ENCODE results near the gene ATP9A. TPM values are rescaled to one million over a fixed set of nuclear protein-coding genes. Genes with fewer than 3 reads are reported as not detected.
"Not testable (repeated sequence)": the region's sequence is repeated elsewhere in the genome, so short reads cannot be mapped to it uniquely, and the experiment has no call there.

Gene ATP9A
- polyA plus RNA-seq, 1 donor from 2014 or later, result 56.1 TPM

GRCh38 chr20:51656726-51657260, 111.4 kb downstream of the ATP9A start:
- no peaks in the 10 kb centered on the region for H3K9me3 ChIP-seq (ENCODE audit: low read length)

GRCh38 chr20:51656089-51656488, 112.1 kb downstream of the ATP9A start:
- H2AFZ ChIP-seq (ENCODE audit: low read depth, low read length); H3K4me2 ChIP-seq (ENCODE audit: low read length); H3K79me2 ChIP-seq (replicated peaks; ENCODE audit: insufficient read depth, low read length); H3K9me3 ChIP-seq (ENCODE audit: low read length); H3K9me2 ChIP-seq (ENCODE audit: insufficient read depth, low read length); H3K36me3 ChIP-seq (ENCODE audit: insufficient read depth, low read length); H3K27me3 ChIP-seq (ENCODE audit: insufficient read depth, low read depth, low read length); H3K27ac ChIP-seq (ENCODE audit: low read length); H3K4me3 ChIP-seq (ENCODE audit: low read length); H4K20me1 ChIP-seq (ENCODE audit: insufficient read depth); H3K9ac ChIP-seq (ENCODE audit: low read length); H3F3A ChIP-seq (ENCODE audit: insufficient read depth, low read length, poor library complexity, severe bottlenecking): not testable (repeated sequence)

More at GRCh38 chr20:51656726-51657260, 111.4 kb downstream of the ATP9A start:
- Histone ChIP-seq H3K27ac (ENCODE audit: low read length) (no peak overlapping the region), H3K79me2 (replicated peaks; ENCODE audit: insufficient read depth, low read length) (no peaks in the 10 kb centered on the region), H3K9ac (ENCODE audit: low read length) (no peak overlapping the region), H3K9me2 (ENCODE audit: insufficient read depth, low read length) (no peaks in the 10 kb centered on the region), H4K20me1 (ENCODE audit: insufficient read depth) (no peaks in the 10 kb centered on the region), H2AFZ (ENCODE audit: low read depth, low read length) (no peak overlapping the region), H3F3A (ENCODE audit: insufficient read depth, low read length, poor library complexity, severe bottlenecking) (no peaks in the 10 kb centered on the region), H3K27me3 (ENCODE audit: insufficient read depth, low read depth, low read length) (no peaks in the 10 kb centered on the region), H3K36me3 (ENCODE audit: insufficient read depth, low read length) (no peaks in the 10 kb centered on the region), H3K4me3 (ENCODE audit: low read length) (no peak overlapping the region), H3K4me2 (ENCODE audit: low read length) (no peak overlapping the region)
- TF ChIP-seq MXI1 (conservative IDR thresholded peaks at IDR 0.05; ENCODE audit: poor library complexity, severe bottlenecking), result no peak

GRCh38 chr20:51654495-51654894, 113.7 kb downstream of the ATP9A start:
- Histone ChIP-seq H3F3A (ENCODE audit: insufficient read depth, low read length, poor library complexity, severe bottlenecking) (no peaks in the 10 kb centered on the region), H4K20me1 (ENCODE audit: insufficient read depth) (no peaks in the 10 kb centered on the region), H3K27me3 (ENCODE audit: insufficient read depth, low read depth, low read length) (no peaks in the 10 kb centered on the region), H3K9me3 (ENCODE audit: low read length) (no peaks in the 10 kb centered on the region), H2AFZ (ENCODE audit: low read depth, low read length) (no peak overlapping the region), H3K4me2 (ENCODE audit: low read length) (no peak overlapping the region), H3K27ac (ENCODE audit: low read length) (no peak overlapping the region), H3K36me3 (ENCODE audit: insufficient read depth, low read length) (no peaks in the 10 kb centered on the region), H3K79me2 (replicated peaks; ENCODE audit: insufficient read depth, low read length) (no peaks in the 10 kb centered on the region), H3K4me3 (ENCODE audit: low read length) (no peak overlapping the region), H3K9me2 (ENCODE audit: insufficient read depth, low read length) (no peaks in the 10 kb centered on the region), H3K9ac (ENCODE audit: low read length) (no peak overlapping the region)
- no peak for TF ChIP-seq POLR2AphosphoS5 (IDR thresholded peaks at IDR 0.05)
- no peak for TF ChIP-seq TAF1 (IDR thresholded peaks at IDR 0.05; ENCODE audit: low read depth)
- no peak for TF ChIP-seq EZH2 (IDR thresholded peaks at IDR 0.05; ENCODE audit: borderline replicate concordance, insufficient read depth, low read length, poor library complexity, severe bottlenecking)
- no peak for TF ChIP-seq EP300 (conservative IDR thresholded peaks at IDR 0.05; ENCODE audit: poor library complexity, severe bottlenecking)

- Histone ChIP-seq H3K27ac (ENCODE audit: low read length) (no peak overlapping the region), H3K27me3 (ENCODE audit: insufficient read depth, low read depth, low read length) (no peaks in the 10 kb centered on the region), H3K36me3 (ENCODE audit: insufficient read depth, low read length) (no peaks in the 10 kb centered on the region), H3F3A (ENCODE audit: insufficient read depth, low read length, poor library complexity, severe bottlenecking) (no peaks in the 10 kb centered on the region), H4K20me1 (ENCODE audit: insufficient read depth) (no peaks in the 10 kb centered on the region), H3K4me3 (ENCODE audit: low read length) (no peak overlapping the region), H2AFZ (ENCODE audit: low read depth, low read length) (no peak overlapping the region), H3K9me2 (ENCODE audit: insufficient read depth, low read length) (no peaks in the 10 kb centered on the region), H3K9me3 (ENCODE audit: low read length) (no peaks in the 10 kb centered on the region), H3K4me2 (ENCODE audit: low read length) (no peak overlapping the region), H3K9ac (ENCODE audit: low read length) (no peak overlapping the region), H3K79me2 (replicated peaks; ENCODE audit: insufficient read depth, low read length) (no peaks in the 10 kb centered on the region)
- TF ChIP-seq CTCF (IDR thresholded peaks at IDR 0.05; ENCODE audit: poor library complexity, severe bottlenecking) (no peak), MXI1 (conservative IDR thresholded peaks at IDR 0.05; ENCODE audit: poor library complexity, severe bottlenecking) (no peak), RAD21 (conservative IDR thresholded peaks at IDR 0.05) (no peak), POLR2AphosphoS5 (IDR thresholded peaks at IDR 0.05) (no peak), SMC3 (conservative IDR thresholded peaks at IDR 0.05; ENCODE audit: poor library complexity) (no peak), EP300 (conservative IDR thresholded peaks at IDR 0.05; ENCODE audit: poor library complexity, severe bottlenecking) (no peak), REST (IDR thresholded peaks at IDR 0.05; ENCODE audit: borderline replicate concordance) (no peak), EZH2 (IDR thresholded peaks at IDR 0.05; ENCODE audit: borderline replicate concordance, insufficient read depth, low read length, poor library complexity, severe bottlenecking) (no peak), TAF1 (IDR thresholded peaks at IDR 0.05; ENCODE audit: low read depth) (no peak)
Measured at GRCh38 chr20:51654060-51654459, 114.1 kb downstream of the ATP9A start.

All from neural cell (in vitro differentiated cells).